Measurements from ENCODE around the gene TMEM255A.

- TF ChIP-seq, protein P1, sequence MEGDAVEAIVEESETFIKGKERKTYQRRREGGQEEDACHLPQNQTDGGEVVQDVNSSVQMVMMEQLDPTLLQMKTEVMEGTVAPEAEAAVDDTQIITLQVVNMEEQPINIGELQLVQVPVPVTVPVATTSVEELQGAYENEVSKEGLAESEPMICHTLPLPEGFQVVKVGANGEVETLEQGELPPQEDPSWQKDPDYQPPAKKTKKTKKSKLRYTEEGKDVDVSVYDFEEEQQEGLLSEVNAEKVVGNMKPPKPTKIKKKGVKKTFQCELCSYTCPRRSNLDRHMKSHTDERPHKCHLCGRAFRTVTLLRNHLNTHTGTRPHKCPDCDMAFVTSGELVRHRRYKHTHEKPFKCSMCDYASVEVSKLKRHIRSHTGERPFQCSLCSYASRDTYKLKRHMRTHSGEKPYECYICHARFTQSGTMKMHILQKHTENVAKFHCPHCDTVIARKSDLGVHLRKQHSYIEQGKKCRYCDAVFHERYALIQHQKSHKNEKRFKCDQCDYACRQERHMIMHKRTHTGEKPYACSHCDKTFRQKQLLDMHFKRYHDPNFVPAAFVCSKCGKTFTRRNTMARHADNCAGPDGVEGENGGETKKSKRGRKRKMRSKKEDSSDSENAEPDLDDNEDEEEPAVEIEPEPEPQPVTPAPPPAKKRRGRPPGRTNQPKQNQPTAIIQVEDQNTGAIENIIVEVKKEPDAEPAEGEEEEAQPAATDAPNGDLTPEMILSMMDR (IDR thresholded peaks at IDR 0.05; ENCODE audit: insufficient read depth, low read length), result no peak
- TF ChIP-seq SPI1 (IDR thresholded peaks at IDR 0.05; ENCODE audit: borderline replicate concordance, low read depth) (no peak), GABPA (IDR thresholded peaks at IDR 0.05; ENCODE audit: low read depth) (no peak), POLR2AphosphoS5 (IDR thresholded peaks at IDR 0.05; ENCODE audit: low read depth) (no peak), REST (IDR thresholded peaks at IDR 0.05; ENCODE audit: insufficient replicate concordance, low read depth) (no peak)
Observed at GRCh38 chrX:120305531-120306141, 5.6 kb downstream of the TMEM255A start.
